GM19240 (cell line): ENCODE results near the gene PRPSAP1.

Experiments
- DNase-seq: peaks from one replicate; pipeline ENCODE4 v3.0.0; 2011; ENCODE audit warnings: low spot score; ENCODE audit not compliant: insufficient read length

PRPSAP1 gene

DNA sequence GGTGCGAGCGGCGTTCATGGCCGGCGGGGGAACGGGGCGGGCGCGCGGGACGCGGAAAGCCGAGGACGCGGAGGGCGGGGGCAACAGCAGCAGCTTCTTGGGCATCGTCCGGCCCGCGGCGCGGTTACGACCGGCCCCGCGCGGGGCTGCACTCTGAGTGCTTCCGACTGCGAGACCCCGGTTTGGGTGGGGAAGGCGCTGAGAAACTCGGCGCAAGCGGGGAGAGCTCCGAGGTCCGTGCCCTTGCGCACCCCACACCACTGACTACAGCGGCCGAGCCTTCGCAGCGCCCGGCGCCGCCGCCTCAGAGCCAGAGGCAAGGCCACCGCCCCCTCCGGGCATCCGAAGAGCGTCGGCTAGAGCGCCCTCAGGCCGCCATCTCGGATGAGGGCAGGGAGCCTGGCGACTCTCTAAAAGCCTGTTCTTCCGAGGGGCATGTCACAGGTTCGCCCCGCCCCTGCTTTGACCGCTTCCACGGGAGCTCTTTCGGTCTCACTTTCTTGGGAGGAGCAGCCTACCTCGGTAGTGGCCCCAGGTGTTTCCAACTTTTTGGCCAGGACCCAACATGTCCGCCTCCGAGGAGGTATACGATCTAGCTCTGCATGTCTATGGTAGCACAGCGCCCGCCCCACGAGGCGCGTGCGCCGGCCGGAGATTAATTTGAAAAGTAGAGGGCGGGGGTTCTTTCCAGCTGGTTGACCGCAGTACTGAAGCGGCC is at the start of gene PRPSAP1:
PRPSAP1 (minus strand) TSS at position 318 of the 718 bp plus-strand sequence; CDS start at position 105, 213 bp downstream.
- peak; percentile 88 for DNase-seq

- DNase-seq: no peak
These were observed 49.0 kb upstream of the PRPSAP1 start for GRCh38 chr17:76402711-76403110.

DNA sequence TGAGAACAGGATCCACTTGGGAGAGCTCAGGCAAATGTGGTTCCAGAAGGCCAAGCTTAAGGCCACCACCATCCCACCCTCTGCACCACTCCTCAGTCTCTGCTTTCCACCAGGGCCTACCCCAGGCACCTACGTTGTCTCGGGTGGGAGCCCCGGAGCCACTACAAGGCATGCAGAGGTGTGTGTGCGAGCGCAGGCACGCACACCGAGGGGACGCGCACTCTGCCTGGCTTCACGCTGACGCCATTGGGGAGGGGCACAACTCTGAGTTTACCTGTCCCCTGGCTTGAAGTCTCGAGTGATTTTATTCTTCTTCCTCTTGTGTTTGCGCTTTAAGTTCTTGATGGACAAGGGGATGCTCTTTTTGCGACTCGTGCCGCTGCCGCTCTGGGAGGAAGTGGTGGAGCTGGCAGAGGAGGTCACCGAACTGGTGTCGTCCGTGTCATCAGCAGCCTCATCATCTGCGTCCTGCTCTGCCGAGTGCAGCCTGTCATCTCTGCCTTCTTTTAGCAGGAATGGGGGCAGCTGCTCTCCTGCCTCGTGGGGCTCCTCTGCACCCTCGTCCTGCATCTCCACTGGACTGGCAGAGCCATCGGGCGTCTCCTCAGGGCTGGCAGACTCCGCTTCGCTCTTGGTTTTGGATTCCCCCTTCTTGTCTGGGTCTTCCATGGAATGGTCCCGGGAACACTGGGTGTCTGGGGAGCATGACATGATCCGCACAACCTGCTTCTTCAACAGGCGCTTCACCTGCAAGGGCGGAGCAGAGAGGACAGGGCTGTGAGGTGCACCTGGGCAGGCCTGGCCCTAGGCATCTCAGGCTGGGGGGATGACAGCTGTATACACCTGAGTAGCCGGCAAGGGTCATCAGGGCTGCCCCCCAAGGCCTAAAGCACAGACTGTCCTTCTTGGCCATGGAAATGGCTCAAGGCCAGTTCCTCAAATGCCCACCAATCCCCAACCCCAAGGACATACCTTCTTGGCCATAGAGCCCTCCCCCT is 45.8 kb upstream of the PRPSAP1 start:
- no peak for DNase-seq

GRCh38 chr17:76398523-76399174 is 44.9 kb upstream of the PRPSAP1 start:
- DNase-seq: no peak

- DNase-seq: peak; percentile 72
These were observed 44.2 kb upstream of the PRPSAP1 start for GRCh38 chr17:76397687-76398522.

- DNase-seq: no peak
These were observed 43.5 kb upstream of the PRPSAP1 start for GRCh38 chr17:76397184-76397583.

- no peak for DNase-seq
These were observed 42.3 kb upstream of the PRPSAP1 start for GRCh38 chr17:76395980-76396379.

DNA sequence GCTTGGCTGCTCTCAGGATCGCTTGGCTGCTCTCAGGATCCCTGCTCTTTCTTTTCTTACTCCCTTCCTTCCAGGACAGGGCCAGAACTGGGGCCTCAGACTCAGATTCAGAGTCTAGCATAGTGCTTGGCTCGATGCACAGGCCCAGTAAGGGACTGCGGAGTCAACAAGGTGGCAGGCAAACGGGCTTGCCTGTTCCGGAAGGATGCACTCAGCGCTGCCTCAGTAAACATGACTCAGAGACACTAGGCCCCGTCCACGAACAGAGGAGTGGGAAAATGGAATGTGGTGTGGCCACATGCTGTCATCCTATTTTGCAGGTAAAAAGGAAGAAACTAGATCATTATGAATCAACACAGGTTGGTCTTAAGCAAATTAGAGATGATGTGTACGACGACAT is 40.5 kb upstream of the PRPSAP1 start:
- DNase-seq: no peak

GRCh38 chr17:76391200-76391715 is 37.5 kb upstream of the PRPSAP1 start:
- DNase-seq: no peak

DNA sequence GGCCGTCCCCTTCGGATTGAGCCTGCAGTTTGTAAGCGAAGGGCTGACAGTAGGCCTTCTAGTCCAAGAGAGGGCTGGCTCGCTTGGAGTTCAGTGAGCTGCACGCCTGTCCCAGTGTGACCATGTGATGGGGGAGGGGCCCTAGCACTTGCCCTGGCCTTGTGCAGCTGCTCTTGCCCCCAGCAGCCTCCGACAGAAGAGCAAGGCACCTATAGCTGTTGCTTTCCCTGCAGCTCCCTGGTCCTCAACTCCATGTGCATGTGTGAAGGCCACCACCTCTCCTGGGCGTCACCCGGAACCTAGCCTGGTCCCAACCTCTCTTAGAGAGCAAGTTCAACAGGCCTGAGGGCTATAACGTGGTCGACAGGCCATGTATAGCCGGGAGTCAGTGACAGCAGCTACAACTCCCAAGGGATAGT is 36.3 kb upstream of the PRPSAP1 start:
- DNase-seq: no peak

- no peak for DNase-seq
These were observed 35.5 kb upstream of the PRPSAP1 start for GRCh38 chr17:76388966-76389888.

DNA sequence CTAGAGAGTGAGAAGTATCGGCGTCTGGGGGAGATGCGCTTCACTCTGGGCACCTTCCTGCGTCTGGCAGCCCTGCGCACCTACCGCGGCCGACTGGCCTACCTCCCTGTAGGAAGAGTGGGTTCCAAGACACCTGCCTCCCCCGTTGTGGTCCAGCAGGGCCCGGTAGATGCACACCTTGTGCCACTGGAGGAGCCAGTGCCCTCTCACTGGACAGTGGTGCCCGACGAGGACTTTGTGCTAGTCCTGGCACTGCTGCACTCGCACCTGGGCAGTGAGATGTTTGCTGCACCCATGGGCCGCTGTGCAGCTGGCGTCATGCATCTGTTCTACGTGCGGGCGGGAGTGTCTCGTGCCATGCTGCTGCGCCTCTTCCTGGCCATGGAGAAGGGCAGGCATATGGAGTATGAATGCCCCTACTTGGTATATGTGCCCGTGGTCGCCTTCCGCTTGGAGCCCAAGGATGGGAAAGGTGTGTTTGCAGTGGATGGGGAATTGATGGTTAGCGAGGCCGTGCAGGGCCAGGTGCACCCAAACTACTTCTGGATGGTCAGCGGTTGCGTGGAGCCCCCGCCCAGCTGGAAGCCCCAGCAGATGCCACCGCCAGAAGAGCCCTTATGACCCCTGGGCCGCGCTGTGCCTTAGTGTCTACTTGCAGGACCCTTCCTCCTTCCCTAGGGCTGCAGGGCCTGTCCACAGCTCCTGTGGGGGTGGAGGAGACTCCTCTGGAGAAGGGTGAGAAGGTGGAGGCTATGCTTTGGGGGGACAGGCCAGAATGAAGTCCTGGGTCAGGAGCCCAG is 33.5 kb upstream of the PRPSAP1 start:
- DNase-seq: no peak

GRCh38 chr17:76385892-76386786 is 32.4 kb upstream of the PRPSAP1 start:
- peak; percentile 87 for DNase-seq

DNA sequence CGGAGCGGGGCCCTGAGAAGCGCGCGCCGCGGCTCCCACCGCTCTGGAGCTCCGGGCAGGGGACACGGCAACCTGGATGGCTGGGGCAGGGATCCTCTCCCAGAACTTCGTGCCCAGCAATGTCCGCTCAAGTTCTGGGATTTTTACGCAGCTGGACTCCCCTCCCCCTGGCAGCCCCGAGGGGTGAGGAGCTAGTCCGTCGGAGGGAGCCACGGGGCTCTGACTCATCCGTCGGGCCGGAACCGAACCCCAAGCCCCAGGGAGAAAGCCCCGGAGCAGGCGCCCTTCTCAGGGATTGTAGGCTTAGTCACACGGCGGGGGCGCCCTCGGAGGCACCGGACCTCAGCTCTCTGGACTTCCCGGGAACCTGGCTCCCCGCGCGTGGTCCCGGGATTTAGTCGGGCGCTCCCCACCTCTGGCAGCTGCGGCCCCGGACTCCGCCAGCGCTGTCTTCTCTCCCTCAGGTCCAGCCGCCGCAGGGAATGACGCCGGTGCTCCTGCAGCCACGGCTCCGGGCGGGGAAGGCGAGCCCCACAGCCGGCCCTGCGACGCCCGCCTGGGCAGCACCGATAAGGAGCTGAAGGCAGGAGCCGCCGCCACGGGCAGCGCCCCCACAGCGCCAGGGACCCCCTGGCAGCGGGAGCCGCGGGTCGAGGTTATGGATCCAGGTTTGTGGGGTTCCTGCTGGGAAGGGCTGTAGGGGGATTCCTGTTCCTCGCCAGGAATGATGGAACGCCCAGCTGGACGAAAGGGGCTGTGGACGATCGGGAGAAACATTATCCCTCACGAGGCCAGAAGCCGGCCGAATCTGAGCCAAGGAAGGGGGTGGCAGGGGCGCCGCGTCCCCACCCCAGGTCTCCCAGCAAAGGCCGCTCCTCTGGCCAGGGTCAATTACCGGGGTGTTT is 31.5 kb upstream of the PRPSAP1 start:
- DNase-seq: no peak

DNA sequence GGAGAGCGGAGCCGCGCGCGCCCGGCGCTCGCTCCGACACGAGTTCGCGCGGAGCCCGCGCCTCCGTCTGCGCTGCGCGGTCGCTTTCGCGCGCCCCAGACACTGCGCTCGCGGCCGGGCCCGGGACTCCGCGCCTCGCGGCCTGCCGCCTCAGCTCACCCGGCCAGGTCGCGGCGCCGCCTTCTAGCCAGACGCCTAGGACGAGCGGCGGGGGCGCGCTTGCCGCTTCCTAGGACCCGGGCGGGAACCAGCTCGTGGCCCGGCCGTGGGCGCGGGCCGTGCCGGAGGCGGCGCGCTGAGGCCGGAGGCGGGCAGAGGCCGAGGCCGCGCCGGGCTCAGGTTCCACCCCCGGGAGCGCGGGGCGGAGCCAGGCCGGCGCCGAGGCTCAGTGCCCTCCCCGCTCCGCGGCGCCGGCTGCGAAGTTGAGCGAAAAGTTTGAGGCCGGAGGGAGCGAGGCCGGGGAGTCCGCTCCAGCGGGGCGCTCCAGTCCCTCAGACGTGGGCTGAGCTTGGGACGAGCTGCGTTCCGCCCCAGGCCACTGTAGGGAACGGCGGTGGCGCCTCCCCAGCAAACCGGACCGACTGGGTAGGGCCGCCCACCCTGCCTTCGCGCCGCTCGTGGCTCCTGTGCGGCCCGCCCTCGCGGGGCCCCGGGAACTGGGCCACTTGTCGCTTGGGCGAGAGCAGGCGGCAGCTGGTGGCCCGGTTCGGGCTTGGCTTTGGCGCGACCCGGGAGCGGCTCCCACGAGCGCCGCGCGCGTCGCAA is 30.7 kb upstream of the PRPSAP1 start, which contains the start of gene SPHK1:
SPHK1 (plus strand) TSS at position 388 of the 765 bp plus-strand sequence. CDS start 1,036 bp downstream, outside the sequence.
- peak; percentile 73 for DNase-seq
